Neural cell (in vitro differentiated cells): ENCODE data around the gene VIP. TPM values are rescaled to one million over a fixed set of nuclear protein-coding genes. Genes with fewer than 3 reads are reported as not detected.

Experiments
- H2AFZ ChIP-seq: fragments of 200-600, 300-800 bp; sonication (generic), shearing (Covaris generic); 2 replicates; pipeline ENCODE4 v1.6.0; 2014; ENCODE audit warnings: low read depth, mild to moderate bottlenecking, antibody characterized with exemption, low read length, moderate library complexity
- H3F3A ChIP-seq: fragments of 200-600 bp; shearing (Covaris generic); 2 replicates; pipeline ENCODE4 v1.6.1; 2016; ENCODE audit warnings: mild to moderate bottlenecking, moderate library complexity, mixed read lengths, antibody characterized with exemption, low read length; ENCODE audit not compliant: insufficient read depth, poor library complexity, severe bottlenecking
- H3K27ac ChIP-seq: fragments of 200-600, 300-800 bp; sonication (generic), shearing (Covaris generic); 2 replicates; pipeline ENCODE4 v1.5.1; 2014; ENCODE audit warnings: mild to moderate bottlenecking, low read length, moderate library complexity
- H3K27me3 ChIP-seq: fragments of 300-800, 200-600 bp; sonication (generic), shearing (Covaris generic); 2 replicates; pipeline ENCODE4 v1.6.0; 2014; ENCODE audit warnings: mild to moderate bottlenecking, low read depth, low read length, moderate library complexity; ENCODE audit not compliant: insufficient read depth
- H3K36me3 ChIP-seq: fragments of 300-800, 200-600 bp; sonication (generic), shearing (Covaris generic); 2 replicates; pipeline ENCODE4 v1.5.1; 2014; ENCODE audit warnings: mild to moderate bottlenecking, antibody characterized with exemption, low read length, moderate library complexity; ENCODE audit not compliant: insufficient read depth
- H3K4me2 ChIP-seq: fragments of 300-800, 200-600 bp; sonication (generic), shearing (Covaris generic); 2 replicates; pipeline ENCODE4 v1.6.0; 2014; ENCODE audit warnings: mild to moderate bottlenecking, low read length
- H3K4me3 ChIP-seq: fragments of 300-800, 200-600 bp; sonication (generic), shearing (Covaris generic); 2 replicates; pipeline ENCODE4 v1.5.1; 2014; ENCODE audit warnings: mild to moderate bottlenecking, low read length, moderate library complexity
- H3K79me2 ChIP-seq: fragments of 200-600 bp; shearing (Covaris generic); replicated peaks from 2 replicates; pipeline ENCODE4 v1.6.0; 2014; ENCODE audit warnings: mild to moderate bottlenecking, low read length, moderate library complexity; ENCODE audit not compliant: insufficient read depth
- H3K9ac ChIP-seq: fragments of 300-800, 200-600 bp; sonication (generic), shearing (Covaris generic); 2 replicates; pipeline ENCODE4 v1.6.1; 2016; ENCODE audit warnings: mild to moderate bottlenecking, low read length, mixed read lengths
- H3K9me2 ChIP-seq: fragments of 200-600 bp; shearing (Covaris generic); 2 replicates; pipeline ENCODE4 v1.6.1; 2016; ENCODE audit warnings: mild to moderate bottlenecking, low read length, mixed read lengths; ENCODE audit not compliant: insufficient read depth
- H3K9me3 ChIP-seq: fragments of 200-600, 300-800 bp; sonication (generic), shearing (Covaris generic); 2 replicates; pipeline ENCODE4 v1.6.1; 2016; ENCODE audit warnings: mild to moderate bottlenecking, mixed run types, low read length, moderate library complexity, mixed read lengths
- H4K20me1 ChIP-seq: fragments of 200-600 bp; shearing (Covaris generic); 2 replicates; pipeline ENCODE4 v1.6.1; 2016; ENCODE audit warnings: mild to moderate bottlenecking, mixed run types; ENCODE audit not compliant: insufficient read depth
- CTCF ChIP-seq: fragments of 450-650 bp; IDR thresholded peaks from 2 replicates; pipeline ENCODE4 v1.5.1; 2014; ENCODE audit warnings: antibody characterized with exemption, mild to moderate bottlenecking, moderate library complexity; ENCODE audit not compliant: poor library complexity, severe bottlenecking
- EP300 ChIP-seq: fragments of 450-650 bp; conservative IDR thresholded peaks from 2 replicates; pipeline ENCODE4 v1.6.1; 2014; ENCODE audit warnings: antibody characterized with exemption, mild to moderate bottlenecking, moderate library complexity; ENCODE audit not compliant: poor library complexity, severe bottlenecking
- EZH2 ChIP-seq: fragments of 200-600, 300-800 bp; shearing (Covaris generic), sonication (generic); IDR thresholded peaks from 2 replicates; pipeline ENCODE4 v1.6.1; 2014; ENCODE audit warnings: antibody characterized with exemption, low read length, borderline replicate concordance, mild to moderate bottlenecking; ENCODE audit not compliant: insufficient read depth, poor library complexity, severe bottlenecking
- MXI1 ChIP-seq: fragments of 450-650 bp; conservative IDR thresholded peaks from 2 replicates; pipeline ENCODE4 v1.6.1; 2014; ENCODE audit warnings: antibody characterized with exemption, mild to moderate bottlenecking; ENCODE audit not compliant: poor library complexity, severe bottlenecking
- POLR2AphosphoS5 ChIP-seq: IDR thresholded peaks from 2 replicates; pipeline ENCODE4 v1.6.1; 2012
- RAD21 ChIP-seq: fragments of 450-650 bp; conservative IDR thresholded peaks from 2 replicates; pipeline ENCODE4 v1.6.1; 2014; ENCODE audit warnings: antibody characterized with exemption, mild to moderate bottlenecking, moderate library complexity
- REST ChIP-seq: IDR thresholded peaks from 2 replicates; pipeline ENCODE4 v1.6.1; 2012; ENCODE audit warnings: borderline replicate concordance
- SMC3 ChIP-seq: fragments of 450-650 bp; conservative IDR thresholded peaks from 2 replicates; pipeline ENCODE4 v1.6.1; 2014; ENCODE audit warnings: antibody characterized with exemption, mild to moderate bottlenecking, moderate library complexity; ENCODE audit not compliant: poor library complexity
- TAF1 ChIP-seq: IDR thresholded peaks from 2 replicates; pipeline ENCODE4 v1.6.1; 2012; ENCODE audit warnings: low read depth
- polyA plus RNA-seq: library from polyadenylated mRNA; depleted of rRNA; stranded (reverse); fragments of >200 nt; gene quantifications from 2 replicates; pipeline ENCODE4 v1.2.3, GENCODE V29; 2014

VIP gene
- polyA plus RNA-seq, 1 donor from 2014 or later, result 0.63 TPM

GRCh38 chr6:152794696-152795095 is 44.1 kb downstream of the VIP start:
- Histone ChIP-seq H3K9ac (no peak overlapping the region), H3K79me2 (no peaks in the 10 kb centered on the region), H3K27ac (no peak overlapping the region), H2AFZ (no peak overlapping the region), H4K20me1 (no peaks in the 10 kb centered on the region), H3K4me3 (no peak overlapping the region), H3K4me2 (no peak overlapping the region), H3K9me2 (no peaks in the 10 kb centered on the region), H3K9me3 (no peaks in the 10 kb centered on the region), H3K27me3 (no peaks in the 10 kb centered on the region), H3K36me3 (no peaks in the 10 kb centered on the region), H3F3A (no peaks in the 10 kb centered on the region)
- TF ChIP-seq REST, result no peak
- TF ChIP-seq MXI1, result no peak
- no peak for TF ChIP-seq EZH2
- no peak for TF ChIP-seq SMC3
- no peak for TF ChIP-seq RAD21
- no peak for TF ChIP-seq POLR2AphosphoS5
- no peak for TF ChIP-seq CTCF
- no peak for TF ChIP-seq EP300
- TF ChIP-seq TAF1, result no peak

DNA sequence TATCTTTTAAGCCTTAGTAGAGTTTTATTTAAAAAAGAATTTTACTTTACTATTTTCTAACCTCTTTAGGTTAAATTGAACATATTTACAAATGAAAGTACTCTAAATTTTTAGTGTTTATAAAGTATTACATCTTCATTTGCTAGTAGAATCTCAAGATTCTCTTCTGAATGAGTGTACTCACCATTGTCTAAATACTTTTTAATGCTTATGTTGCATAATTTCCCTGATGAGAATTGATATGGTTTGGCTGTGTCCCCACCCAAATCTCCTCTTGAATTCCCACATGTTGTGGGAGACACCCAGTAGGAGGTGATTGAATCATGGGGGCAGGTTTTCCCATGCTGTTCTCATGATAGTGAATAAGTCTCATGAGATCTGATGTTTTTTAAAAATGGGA is 53.6 kb downstream of the VIP start:
- no peak overlapping the region for H3K4me3 ChIP-seq
- H3K79me2 ChIP-seq, result no peaks in the 10 kb centered on the region
- no peaks in the 10 kb centered on the region for H3F3A ChIP-seq
- H2AFZ ChIP-seq, result no peak overlapping the region
- no peaks in the 10 kb centered on the region for H3K9me2 ChIP-seq
- H3K9me3 ChIP-seq, result no peaks in the 10 kb centered on the region
- no peak overlapping the region for H3K27ac ChIP-seq
- TF ChIP-seq RAD21, result no peak
- TF ChIP-seq REST, result no peak
- TF ChIP-seq MXI1, result no peak
- no peak for TF ChIP-seq EZH2
- no peak for TF ChIP-seq EP300
- no peak for TF ChIP-seq CTCF
- no peak for TF ChIP-seq POLR2AphosphoS5
- TF ChIP-seq TAF1, result no peak
- TF ChIP-seq SMC3, result no peak
- no peak overlapping the region for H3K9ac ChIP-seq
- no peaks in the 10 kb centered on the region for H3K27me3 ChIP-seq
- no peak overlapping the region for H3K4me2 ChIP-seq
- no peaks in the 10 kb centered on the region for H4K20me1 ChIP-seq
- no peaks in the 10 kb centered on the region for H3K36me3 ChIP-seq
